ENCODE results near the gene MAP3K20.

DNA sequence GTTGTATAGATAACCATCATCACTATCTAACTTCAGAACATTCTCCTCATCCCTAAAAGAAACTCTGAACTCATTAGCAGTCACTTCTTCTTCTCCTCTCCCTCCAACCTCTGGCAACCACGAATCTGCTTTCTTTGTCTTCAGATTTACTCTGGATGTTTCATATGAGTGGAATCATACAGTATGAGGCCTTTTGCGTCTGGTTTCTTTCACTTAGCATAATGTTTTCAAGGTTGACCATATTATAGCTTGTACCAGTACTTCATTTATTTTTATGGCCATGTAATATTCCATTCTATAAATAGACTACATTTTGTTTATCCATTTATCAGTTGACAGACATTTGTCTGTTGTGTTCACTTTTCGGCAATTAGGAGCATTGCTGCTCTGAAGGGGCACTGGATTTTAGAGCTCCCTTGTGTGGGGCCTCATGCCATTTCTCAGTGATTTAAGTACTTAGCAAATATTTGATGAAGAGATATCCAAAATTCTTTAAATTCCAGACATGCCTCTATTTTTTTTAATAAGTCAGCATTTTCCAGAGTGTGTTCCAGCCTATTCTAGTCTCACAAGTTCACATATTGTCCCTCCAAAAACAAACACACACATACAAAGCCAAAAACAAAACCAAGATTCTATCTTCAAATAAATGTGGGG lies 22.5 kb upstream of the MAP3K20 start:
- TF ChIP-seq CTCF (IDR thresholded peaks at IDR 0.05), result no peak
- TF ChIP-seq POLR2A (IDR thresholded peaks at IDR 0.05), result no peak
- TF ChIP-seq EP300 (IDR thresholded peaks at IDR 0.05), result no peak
